Kidney (tissue), 14 donors: ENCODE measurements around the gene DQX1. TPM values are rescaled to one million over a fixed set of nuclear protein-coding genes. Genes with fewer than 3 reads are reported as not detected.

ENCODE experiments used
- DNase-seq, 5 donors: peaks; one replicate each; pipeline ENCODE4 v3.0.0-alpha.2; 2013 to 2020
- FAIRE-seq: peaks from 2 replicates; lab custom pipeline; 2012; peaks lifted over from hg19 to GRCh38; lab: Jason Lieb, UNC
- H3K27ac ChIP-seq, 2 donors: one replicate each; pipeline ENCODE4 v1.7.0; 2013; ENCODE audit warnings: low read depth in 2 of 2, low read length in 2 of 2, inconsistent platforms in 1 of 2
- H3K27me3 ChIP-seq: one replicate; pipeline ENCODE4 v1.7.1; 2013; ENCODE audit warnings: low read length, inconsistent platforms; ENCODE audit not compliant: control insufficient read depth, insufficient read depth
- H3K36me3 ChIP-seq, 3 donors: one replicate each; pipeline versions ENCODE4 v1.7.0 to v1.7.1; 2013; ENCODE audit warnings: low read length in 3 of 3, control low read depth in 1 of 3, inconsistent platforms in 1 of 3; ENCODE audit not compliant: insufficient read depth in 3 of 3, control insufficient read depth in 2 of 3
- H3K4me1 ChIP-seq, 3 donors: one replicate each; pipeline versions ENCODE4 v1.7.0 to v1.7.1; 2013; ENCODE audit warnings: low read length in 3 of 3, inconsistent platforms in 1 of 3, low read depth in 1 of 3; ENCODE audit not compliant: control insufficient read depth in 2 of 3, insufficient read depth in 2 of 3
- H3K4me3 ChIP-seq, 3 donors: one replicate each; pipeline versions ENCODE4 v1.7.0 to v1.8.1; 2013; ENCODE audit warnings: low read length in 3 of 3, control low read depth in 1 of 3, inconsistent platforms in 1 of 3
- H3K9ac ChIP-seq, 3 donors: one replicate each; pipeline versions ENCODE4 v1.7.0 to v1.7.1; 2013; ENCODE audit warnings: low read length in 3 of 3, control low read depth in 1 of 3, inconsistent platforms in 1 of 3
- H3K9me3 ChIP-seq, 3 donors: one replicate each; pipeline versions ENCODE4 v1.7.0 to v1.7.1; 2013; ENCODE audit warnings: low read length in 3 of 3, control low read depth in 1 of 3, inconsistent platforms in 1 of 3; ENCODE audit not compliant: control insufficient read depth in 2 of 3, insufficient read depth in 1 of 3
- CTCF ChIP-seq: IDR thresholded peaks from 3 replicates; pipeline ENCODE4 v1.5.1; 2012; ENCODE audit warnings: mild to moderate bottlenecking, moderate library complexity, borderline replicate concordance; ENCODE audit not compliant: insufficient read depth; ENCODE audit errors: extremely low read depth
- intact Hi-C: fragments of 100-400 bp; cut with DNase I; formaldehyde crosslinking; loops from one replicate; pipeline ENCODE4 v1.11.1; 2022
- polyA plus RNA-seq: library from polyadenylated mRNA; stranded (reverse); fragments of 350-450 nt; fragmentation: Illumina TruSeq; extraction: RNeasy Lipid Tissue Mini Kit (QIAGEN cat#74804); gene quantifications from one replicate; pipeline ENCODE4 v1.2.3, GENCODE V29; 2014; ENCODE audit warnings: low read depth, low replicate concordance; ENCODE audit not compliant: insufficient read depth
- total RNA-seq: library from RNA; stranded (reverse); fragmentation: NEBNext Ultra II Directional; extraction: Animal tissue kit (Norgen Biotek cat#: 25700); gene quantifications from one replicate; pipeline ENCODE4 v1.2.1, GENCODE V29; 2021
- donor health status: control.
- donor health status: control.
- donor health status: control.
- donor health status: control.
- donor health status: control.
- donor health status: DM: yes; HTN: yes; CAD: no.
- donor health status: Normal renal cell carcinoma (clear cell type).

DQX1 gene
- total and polyA plus RNA-seq, 2 donors from 2014 or later: not detected

- Histone ChIP-seq H3K9ac (peak overlapping the region; percentile 38 to 97 (median 55)), H3K27me3 (peaks cover 37% of the 10 kb centered on the region), H3K4me1 (peaks cover 0 to 15% (median 12%) of the 10 kb centered on the region in 3 donors), H3K36me3 (peaks cover 3 to 17% (median 8%) of the 10 kb centered on the region in 3 donors), H3K9me3 (no peaks in the 10 kb centered on the region), H3K27ac (peak overlapping the region; percentile 100), H3K4me3 (peak overlapping the region; percentile 77 to 98 (median 96))
- DNase-seq (peak in 2 of 5 donors; percentile 66 to 90), FAIRE-seq (no peak)
- intact Hi-C loops: no loop called here
- no peak for TF ChIP-seq CTCF
Observed at GRCh38 chr2:74507926-74508520, 18.0 kb downstream of the DQX1 start.

- FAIRE-seq: no peak
- H3K36me3 ChIP-seq: peaks cover 3 to 17% (median 8%) of the 10 kb centered on the region in 3 donors
- peaks cover 0 to 19% (median 12%) of the 10 kb centered on the region in 3 donors for H3K4me1 ChIP-seq
- peak within 1 kb of the TSS; percentile 87 to 98 (median 96) for H3K4me3 ChIP-seq
- peaks cover 33% of the 10 kb centered on the region for H3K27me3 ChIP-seq
- peak within 1 kb of the TSS; percentile 100 for H3K27ac ChIP-seq
- intact Hi-C loops: no loop called here
- peak; percentile 99 to 100 (median 100) for DNase-seq
- H3K9ac ChIP-seq: peak within 1 kb of the TSS; percentile 90 to 99 (median 97)
- H3K9me3 ChIP-seq: no peaks in the 10 kb centered on the region
- peak; percentile 24 for TF ChIP-seq CTCF
Observed at GRCh38 chr2:74507145-74507925, 18.7 kb downstream of the DQX1 start, which contains the start of gene PCGF1. TSS of gene PCGF1 (minus strand) at chr2:74507695. CDS start at chr2:74507668, 27 bp downstream.

GRCh38 chr2:74505448-74506246, 20.4 kb downstream of the DQX1 start:
- no peak for TF ChIP-seq CTCF
- intact Hi-C loops: no loop called here
- Histone ChIP-seq H3K9me3 (no peaks in the 10 kb centered on the region), H3K27me3 (peaks cover 20% of the 10 kb centered on the region), H3K36me3 (peaks cover 3 to 17% (median 8%) of the 10 kb centered on the region in 3 donors), H3K4me3 (peak overlapping the region in 1 of 3 donors; percentile 8), H3K9ac (no peak overlapping the region), H3K4me1 (peaks cover 0 to 19% (median 12%) of the 10 kb centered on the region in 3 donors), H3K27ac (no peak overlapping the region)
- FAIRE-seq (no peak), DNase-seq (no peak)
